IPS-15b (cell line): ENCODE measurements around the gene ALDH1A1.

ENCODE experiments used
- H3K27me3 ChIP-seq: one replicate; pipeline ENCODE4 v1.6.1; 2013; ENCODE audit warnings: low read length; ENCODE audit not compliant: control insufficient read depth, insufficient read depth
- H3K36me3 ChIP-seq: one replicate; pipeline ENCODE4 v1.6.1; 2013; ENCODE audit warnings: low read length; ENCODE audit not compliant: control insufficient read depth, insufficient read depth
- H3K4me1 ChIP-seq: one replicate; pipeline ENCODE4 v1.6.1; 2013; ENCODE audit warnings: mild to moderate bottlenecking, low read length; ENCODE audit not compliant: control insufficient read depth, insufficient read depth
- H3K4me3 ChIP-seq: one replicate; pipeline ENCODE4 v1.5.1; 2013; ENCODE audit warnings: low read depth, low read length
- H3K9ac ChIP-seq: one replicate; pipeline ENCODE4 v1.6.1; 2013; ENCODE audit warnings: low read depth, mild to moderate bottlenecking, low read length
- H3K9me3 ChIP-seq: one replicate; pipeline ENCODE4 v1.6.1; 2013; ENCODE audit warnings: mild to moderate bottlenecking, low read length; ENCODE audit not compliant: control insufficient read depth, insufficient read depth

Gene ALDH1A1

GRCh38 chr9:72911247-72911775 lies 41.5 kb downstream of the ALDH1A1 start:
- Histone ChIP-seq H3K4me1 (no peaks in the 10 kb centered on the region), H3K9ac (no peak overlapping the region), H3K36me3 (no peaks in the 10 kb centered on the region), H3K9me3 (no peaks in the 10 kb centered on the region), H3K4me3 (no peak overlapping the region), H3K27me3 (no peaks in the 10 kb centered on the region)

GRCh38 chr9:72909428-72909827 lies 43.4 kb downstream of the ALDH1A1 start:
- Histone ChIP-seq H3K27me3 (no peaks in the 10 kb centered on the region), H3K36me3 (no peaks in the 10 kb centered on the region), H3K9ac (no peak overlapping the region), H3K9me3 (no peaks in the 10 kb centered on the region), H3K4me3 (no peak overlapping the region), H3K4me1 (no peaks in the 10 kb centered on the region)

- no peak overlapping the region for H3K4me3 ChIP-seq
- H3K9ac ChIP-seq, result no peak overlapping the region
- H3K27me3 ChIP-seq, result no peaks in the 10 kb centered on the region
- H3K9me3 ChIP-seq, result no peaks in the 10 kb centered on the region
- H3K4me1 ChIP-seq, result no peaks in the 10 kb centered on the region
- H3K36me3 ChIP-seq, result no peaks in the 10 kb centered on the region
Observed at GRCh38 chr9:72907421-72907820, 45.4 kb downstream of the ALDH1A1 start.

GRCh38 chr9:72906810-72907209 lies 46.0 kb downstream of the ALDH1A1 start:
- Histone ChIP-seq H3K27me3 (no peaks in the 10 kb centered on the region), H3K36me3 (no peaks in the 10 kb centered on the region), H3K4me1 (no peaks in the 10 kb centered on the region), H3K9me3 (no peaks in the 10 kb centered on the region), H3K4me3 (no peak overlapping the region), H3K9ac (no peak overlapping the region)

GRCh38 chr9:72905514-72906480 lies 47.1 kb downstream of the ALDH1A1 start:
- H3K27me3 ChIP-seq, result no peaks in the 10 kb centered on the region
- no peaks in the 10 kb centered on the region for H3K36me3 ChIP-seq
- H3K9ac ChIP-seq, result no peak overlapping the region
- H3K9me3 ChIP-seq, result no peaks in the 10 kb centered on the region
- no peak overlapping the region for H3K4me3 ChIP-seq
- H3K4me1 ChIP-seq, result no peaks in the 10 kb centered on the region

GRCh38 chr9:72904267-72905093 lies 48.4 kb downstream of the ALDH1A1 start:
- no peak overlapping the region for H3K9ac ChIP-seq
- no peaks in the 10 kb centered on the region for H3K4me1 ChIP-seq
- no peaks in the 10 kb centered on the region for H3K9me3 ChIP-seq
- H3K36me3 ChIP-seq, result no peaks in the 10 kb centered on the region
- no peak overlapping the region for H3K4me3 ChIP-seq
- H3K27me3 ChIP-seq, result no peaks in the 10 kb centered on the region

- Histone ChIP-seq H3K9ac (no peak overlapping the region), H3K4me1 (no peaks in the 10 kb centered on the region), H3K9me3 (no peaks in the 10 kb centered on the region), H3K27me3 (no peaks in the 10 kb centered on the region), H3K36me3 (no peaks in the 10 kb centered on the region), H3K4me3 (no peak overlapping the region)
Observed at GRCh38 chr9:72903103-72903502, 49.8 kb downstream of the ALDH1A1 start.

- Histone ChIP-seq H3K4me1 (no peaks in the 10 kb centered on the region), H3K4me3 (no peak overlapping the region), H3K9ac (no peak overlapping the region), H3K36me3 (no peaks in the 10 kb centered on the region), H3K27me3 (no peaks in the 10 kb centered on the region), H3K9me3 (no peaks in the 10 kb centered on the region)
Observed at GRCh38 chr9:72902268-72902667, 50.6 kb downstream of the ALDH1A1 start.

GRCh38 chr9:72899734-72900477 lies 52.9 kb downstream of the ALDH1A1 start:
- Histone ChIP-seq H3K27me3 (no peaks in the 10 kb centered on the region), H3K4me1 (no peaks in the 10 kb centered on the region), H3K36me3 (no peaks in the 10 kb centered on the region), H3K9me3 (no peaks in the 10 kb centered on the region), H3K4me3 (no peak overlapping the region), H3K9ac (no peak overlapping the region)

- Histone ChIP-seq H3K9me3 (no peaks in the 10 kb centered on the region), H3K4me1 (no peaks in the 10 kb centered on the region), H3K9ac (no peak overlapping the region), H3K4me3 (no peak overlapping the region), H3K27me3 (no peaks in the 10 kb centered on the region), H3K36me3 (no peaks in the 10 kb centered on the region)
Observed at GRCh38 chr9:72898784-72899733, 53.8 kb downstream of the ALDH1A1 start.
